ENCODE results near the gene LIMK2.
"Not testable (repeated sequence)": the region's sequence is repeated elsewhere in the genome, so short reads cannot be mapped to it uniquely, and the experiment has no call there.

The LIMK2 gene

GRCh38 chr22:31244046-31244942, 32.2 kb downstream of the LIMK2 start:
- DNase-seq (ENCODE audit: low read depth), result no peak

GRCh38 chr22:31244943-31245451, 32.9 kb downstream of the LIMK2 start:
- DNase-seq (ENCODE audit: low read depth), result no peak

DNA sequence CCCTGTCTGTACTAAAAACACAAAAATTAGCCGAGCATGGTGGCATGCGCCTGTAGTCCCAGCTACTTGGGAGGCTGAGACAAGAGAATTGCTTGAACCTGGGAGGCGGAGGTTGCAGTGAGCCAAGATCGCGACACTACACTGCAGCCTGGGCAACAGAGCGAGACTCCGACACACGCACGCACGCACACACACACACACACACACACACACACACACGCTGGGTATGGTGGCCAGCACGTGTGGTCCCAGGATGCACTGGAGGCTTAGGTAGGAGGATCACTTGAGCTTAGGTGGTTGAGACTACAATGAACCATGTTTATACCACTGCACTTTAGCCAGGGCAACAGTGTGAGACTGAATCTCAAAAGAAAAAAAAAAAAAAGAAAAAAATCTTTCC, 33.9 kb downstream of the LIMK2 start:
- DNase-seq (ENCODE audit: low read depth), result not testable (repeated sequence)

GRCh38 chr22:31246687-31247086, 34.6 kb downstream of the LIMK2 start:
- DNase-seq (ENCODE audit: low read depth), result no peak

DNA sequence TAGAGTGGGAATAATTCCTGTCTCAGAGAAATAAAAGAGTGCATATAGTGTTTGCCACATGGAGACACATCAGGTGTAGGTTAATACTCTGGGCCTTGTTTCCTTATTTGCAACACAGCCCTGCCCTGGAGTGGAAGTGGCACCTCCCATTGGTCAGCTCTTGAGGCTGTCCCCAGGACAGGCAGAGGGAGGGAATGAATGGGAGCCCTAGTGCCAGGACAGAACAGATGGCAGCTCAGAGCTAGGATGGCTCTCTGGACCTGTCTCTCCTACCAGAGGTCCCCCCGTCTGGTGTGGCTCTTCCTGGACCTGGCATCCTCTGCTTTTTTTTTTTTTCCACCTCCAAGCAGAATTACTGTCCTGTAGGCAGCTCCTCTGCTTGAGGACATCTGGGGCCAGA, 35.6 kb downstream of the LIMK2 start:
- no peak for DNase-seq (ENCODE audit: low read depth)

DNA sequence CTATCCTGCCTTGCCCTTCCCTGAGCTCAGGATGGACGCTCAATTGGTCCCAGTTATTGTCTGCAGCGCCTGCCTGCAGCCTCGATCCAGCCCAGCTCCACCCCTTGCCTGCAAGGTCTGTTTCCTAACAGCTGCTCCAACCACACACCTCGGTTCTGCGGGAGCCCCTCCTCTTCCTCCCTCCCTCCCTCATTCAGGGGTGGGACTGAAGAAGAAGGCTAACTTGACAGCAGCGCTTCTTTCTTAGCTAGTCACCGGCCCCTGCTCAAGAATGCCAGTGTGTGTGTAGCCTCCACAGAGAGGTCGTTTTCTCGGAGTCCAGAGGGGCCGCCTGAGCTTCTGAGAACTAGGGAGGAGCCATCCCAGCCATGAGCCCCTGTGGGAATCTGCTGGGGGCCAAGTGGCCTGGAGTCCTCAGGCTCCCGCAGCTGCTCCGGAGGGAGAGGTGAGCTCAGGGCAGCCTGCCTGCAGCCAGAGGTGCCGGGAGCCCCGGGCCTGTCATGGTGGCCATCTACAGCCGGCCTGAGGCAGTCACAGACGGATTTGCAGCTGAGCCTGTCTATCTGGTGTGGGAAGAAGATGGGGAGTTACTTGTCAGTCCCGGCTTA, 36.1 kb downstream of the LIMK2 start:
- DNase-seq (ENCODE audit: low read depth), result peak; percentile 31

DNA sequence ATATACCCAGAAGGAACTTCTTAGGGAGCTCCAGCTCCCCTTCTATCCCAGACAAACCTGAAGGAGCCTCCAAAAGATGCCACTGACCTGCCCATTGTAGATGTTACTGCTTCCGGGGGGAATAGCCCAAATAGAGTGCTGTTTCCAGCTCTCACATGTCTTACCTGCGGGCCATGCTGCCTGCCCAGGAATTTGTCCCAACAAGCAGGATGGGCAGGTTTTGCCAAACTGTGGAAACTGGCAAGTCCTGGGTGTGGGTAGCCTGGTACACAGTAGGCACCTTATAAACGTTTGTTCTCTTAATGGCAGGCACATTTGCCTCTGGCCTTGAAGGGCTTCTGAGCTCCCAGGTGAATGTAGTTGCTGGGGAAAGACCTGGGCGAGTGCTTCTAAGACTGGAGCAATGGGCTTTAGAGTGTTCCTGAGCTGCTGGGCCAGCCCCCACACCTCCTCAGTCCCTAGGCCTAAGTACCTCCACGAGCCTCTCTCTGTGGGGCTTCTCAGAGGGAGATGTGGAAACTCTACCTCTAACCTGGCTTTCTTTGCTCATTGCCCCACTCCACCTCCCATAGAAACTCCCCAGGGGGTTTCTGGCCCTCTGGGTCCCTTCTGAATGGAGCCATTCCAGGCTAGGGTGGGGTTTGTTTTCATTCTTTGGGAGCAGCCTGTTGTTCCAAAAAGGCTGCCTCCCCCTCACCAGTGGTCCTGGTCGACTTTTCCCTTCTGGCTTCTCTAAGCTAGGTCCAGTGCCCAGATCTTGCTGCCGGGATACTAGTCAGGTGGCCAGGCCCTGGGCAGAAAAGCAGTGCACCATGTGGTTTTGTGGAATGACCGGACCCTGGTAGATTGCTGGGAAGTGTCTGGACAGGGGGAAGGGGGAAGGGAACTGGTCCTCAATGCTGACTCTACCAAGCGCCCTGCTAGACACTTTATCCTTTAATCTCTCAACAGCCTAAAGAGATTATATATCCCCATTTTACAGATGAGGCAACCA, 37.2 kb downstream of the LIMK2 start:
- DNase-seq (ENCODE audit: low read depth), result no peak

DNA sequence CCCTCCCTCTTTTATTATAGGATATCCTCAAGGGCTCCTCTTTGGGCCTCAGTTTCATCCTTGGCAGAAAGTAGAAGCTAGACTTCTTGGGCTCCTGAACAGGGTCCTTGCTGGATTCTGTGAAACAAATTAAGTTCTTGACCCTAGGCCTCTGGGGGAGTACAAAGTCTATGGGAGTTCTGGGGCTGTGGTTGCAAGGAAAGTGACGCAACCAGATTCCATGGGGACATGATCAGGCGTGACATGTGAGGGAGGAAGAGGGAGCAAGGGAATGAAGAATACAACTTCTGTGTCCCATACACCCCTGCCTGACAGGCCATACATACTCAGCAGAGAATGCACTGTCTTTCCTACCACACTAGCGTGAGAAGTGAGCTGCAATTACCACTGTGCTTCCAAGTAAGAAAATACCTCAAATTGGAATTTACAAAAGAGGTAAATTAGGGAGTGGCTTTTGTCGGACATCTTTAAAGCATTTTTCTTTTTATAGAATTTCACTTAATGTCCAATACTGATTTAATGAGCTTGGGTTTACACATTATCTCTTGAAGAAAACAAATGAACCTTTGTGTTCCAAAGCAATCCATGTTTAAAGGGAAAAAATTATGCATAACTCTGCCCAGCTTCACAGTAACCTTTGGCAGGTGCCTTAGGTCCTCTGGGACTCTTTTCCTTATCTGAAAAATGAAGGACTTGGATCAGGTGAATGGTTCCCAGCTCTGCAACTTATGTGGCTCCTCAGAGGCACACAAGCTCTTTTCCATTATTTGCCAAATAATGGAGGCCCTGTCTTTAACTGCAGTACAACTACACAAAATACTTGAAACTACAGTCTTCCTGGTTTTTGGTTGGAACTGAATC, 38.9 kb downstream of the LIMK2 start:
- no peak for DNase-seq (ENCODE audit: low read depth)

- DNase-seq (ENCODE audit: low read depth), result no peak
These were observed 41.9 kb downstream of the LIMK2 start for GRCh38 chr22:31253949-31254348.

- no peak for DNase-seq (ENCODE audit: low read depth)
These were observed 47.8 kb downstream of the LIMK2 start for GRCh38 chr22:31259798-31260473.

DNA sequence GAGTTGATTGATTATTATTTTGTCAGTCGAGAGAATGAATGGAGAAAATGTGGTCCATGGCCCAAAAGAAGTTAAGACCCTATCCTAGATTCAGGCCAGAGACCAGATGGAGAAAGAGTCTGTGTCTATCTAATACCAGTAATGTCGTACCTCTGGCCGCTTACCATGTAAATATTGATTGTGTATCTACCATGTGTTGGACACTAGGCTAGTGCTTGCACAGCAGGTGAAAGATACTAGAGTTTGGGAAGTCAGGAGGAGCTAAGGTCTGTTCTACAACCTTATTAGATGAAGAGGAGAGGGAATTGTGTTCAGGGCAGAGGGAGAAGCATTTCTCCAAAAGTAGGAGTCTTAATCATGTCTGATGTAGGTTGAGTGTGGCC, 48.4 kb downstream of the LIMK2 start:
- no peak for DNase-seq (ENCODE audit: low read depth)

DNA sequence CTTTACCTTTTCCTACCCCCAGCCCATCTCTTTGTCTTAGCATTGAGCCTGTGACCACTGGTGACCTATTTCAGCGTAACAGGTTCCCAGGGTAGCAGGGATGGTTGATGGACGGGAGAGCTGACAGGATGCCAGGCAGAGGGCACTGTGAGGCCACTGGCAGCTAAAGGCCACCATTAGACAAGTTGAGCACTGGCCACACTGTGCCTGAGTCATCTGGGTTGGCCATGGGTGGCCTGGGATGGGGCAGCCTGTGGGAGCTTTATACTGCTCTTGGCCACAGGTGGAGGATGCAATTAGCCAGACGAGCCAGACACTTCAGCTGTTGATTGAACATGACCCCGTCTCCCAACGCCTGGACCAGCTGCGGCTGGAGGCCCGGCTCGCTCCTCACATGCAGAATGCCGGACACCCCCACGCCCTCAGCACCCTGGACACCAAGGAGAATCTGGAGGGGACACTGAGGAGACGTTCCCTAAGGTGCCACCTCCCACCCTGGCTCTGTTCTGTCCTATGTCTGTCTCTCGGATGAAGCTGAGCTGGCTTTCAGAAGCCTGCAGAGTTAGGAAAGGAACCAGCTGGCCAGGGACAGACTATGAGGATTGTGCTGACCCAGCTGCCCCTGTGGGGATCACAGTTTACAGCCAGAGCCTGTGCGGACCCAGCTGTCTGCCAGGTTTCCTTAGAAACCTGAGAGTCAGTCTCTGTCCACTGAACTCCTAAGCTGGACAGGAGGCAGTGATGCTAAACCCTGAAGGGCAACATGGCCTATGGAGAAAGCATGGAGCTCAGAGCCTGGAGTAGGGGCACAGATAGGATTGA, 50.4 kb downstream of the LIMK2 start:
- DNase-seq (ENCODE audit: low read depth), result no peak

DNA sequence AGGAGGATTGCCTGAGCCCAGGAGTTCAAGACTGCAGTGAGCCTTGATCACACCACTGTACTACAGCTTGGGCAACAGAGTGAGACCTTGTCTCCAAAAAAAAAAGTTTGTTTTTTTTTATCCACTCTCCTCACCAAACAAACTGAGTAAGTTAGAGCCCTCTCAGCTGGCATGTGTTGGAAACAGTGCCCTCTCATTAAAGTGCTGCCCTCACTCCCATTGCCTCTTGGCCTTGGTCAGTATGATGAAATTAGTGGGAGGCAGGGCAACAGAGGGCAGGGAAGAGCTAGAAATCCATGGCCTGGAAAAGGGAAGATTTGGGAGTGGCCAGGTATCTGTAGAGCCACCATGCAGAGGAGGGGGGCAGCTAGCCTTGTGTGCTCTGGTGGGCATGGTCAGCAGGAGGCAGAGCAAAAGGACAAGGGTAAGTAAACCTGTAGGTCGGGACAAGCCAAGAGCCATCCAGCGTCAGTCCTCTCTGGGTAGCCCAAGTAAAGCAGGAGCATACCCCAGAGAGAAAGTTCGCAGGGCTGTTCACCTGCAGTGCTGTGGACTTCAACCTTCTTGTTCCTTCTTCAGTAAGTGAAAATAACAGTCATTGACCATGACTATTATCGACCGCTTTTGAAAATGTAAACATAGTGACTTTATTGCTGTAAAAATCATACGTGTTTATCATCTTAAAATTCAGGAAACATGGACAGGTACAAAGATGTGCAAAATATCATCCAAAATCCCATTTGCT, 52.0 kb downstream of the LIMK2 start:
- DNase-seq (ENCODE audit: low read depth), result no peak

DNA sequence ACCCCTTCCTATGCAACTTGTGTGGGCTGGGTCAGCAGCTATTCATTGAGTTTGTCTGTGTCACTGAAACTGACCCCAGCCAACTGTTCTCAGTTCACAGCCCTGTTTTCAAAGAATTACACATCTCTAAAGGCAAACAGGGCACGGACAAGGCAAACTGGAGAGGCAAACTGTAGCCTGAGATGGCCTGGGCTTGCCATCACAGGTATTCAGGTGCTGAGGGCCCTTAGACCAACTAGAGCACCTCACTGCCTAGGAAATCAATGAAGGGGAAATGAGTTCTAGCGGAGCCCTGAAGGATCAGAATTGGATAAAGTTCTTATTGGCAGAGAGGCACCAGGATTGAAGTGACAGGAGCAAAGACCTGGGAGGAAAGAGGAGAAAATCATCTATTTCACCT, 56.2 kb downstream of the LIMK2 start:
- no peak for DNase-seq (ENCODE audit: low read depth)

DNA sequence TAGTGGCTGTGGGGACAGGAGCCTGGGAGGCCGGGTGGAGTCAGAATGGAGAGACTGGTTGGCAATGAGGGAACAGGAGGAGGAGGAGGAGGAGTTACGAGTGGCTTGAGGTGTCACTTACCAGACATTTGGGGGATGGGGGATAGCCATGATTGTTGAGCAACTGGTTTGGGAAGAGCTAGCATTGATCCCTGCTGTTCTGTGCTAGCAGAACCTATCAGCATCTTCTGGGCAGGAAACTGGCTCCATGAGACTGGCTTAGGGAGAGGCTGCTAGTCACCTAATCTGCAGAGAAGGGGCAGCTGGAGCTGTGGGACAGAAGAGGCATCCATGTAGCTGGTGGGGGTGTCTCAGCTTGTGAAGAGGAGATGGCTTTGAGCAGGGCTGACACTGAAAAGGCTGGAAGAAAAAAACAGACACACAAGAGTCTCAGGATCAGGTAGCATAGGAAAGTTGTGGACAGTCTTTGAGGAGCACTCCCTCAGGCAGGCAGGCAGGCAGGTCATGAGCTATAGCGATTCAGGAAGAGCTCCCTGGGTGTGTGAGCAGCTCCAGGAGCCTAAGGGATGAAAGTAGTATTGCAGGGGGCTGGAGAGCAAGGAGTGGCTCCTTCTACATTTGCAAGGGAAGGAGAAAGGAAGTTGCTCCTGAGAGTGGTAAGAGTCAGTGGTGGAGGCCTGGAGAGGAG, 57.9 kb downstream of the LIMK2 start:
- no peak for DNase-seq (ENCODE audit: low read depth)

- DNase-seq (ENCODE audit: low read depth), result no peak
These were observed 58.9 kb downstream of the LIMK2 start for GRCh38 chr22:31271026-31271425.

GRCh38 chr22:31271485-31271884, 59.4 kb downstream of the LIMK2 start:
- no peak for DNase-seq (ENCODE audit: low read depth)
